DND-41 (cell line): ENCODE results near the gene PLEKHA5.
A peak's percentile ranks its signal among the peaks of the same experiment; 100 is the strongest.
"Not testable (repeated sequence)": the region's sequence is repeated elsewhere in the genome, so short reads cannot be mapped to it uniquely, and the experiment has no call there.

ENCODE experiments used
- ATAC-seq: fragments of 200-7000 bp; cut with Tn5 transposase; 3 replicates; pipeline ENCODE4 v1.9.1; 2021; ENCODE audit warnings: low read depth; ENCODE audit not compliant: insufficient read depth
- DNase-seq: peaks from one replicate; pipeline ENCODE4 v3.0.0-alpha.2; 2020
- H2AFZ ChIP-seq: 2 replicates; pipeline ENCODE4 v1.6.0; 2012; ENCODE audit warnings: low read depth, low read length
- H3K27ac ChIP-seq: 2 replicates; pipeline ENCODE4 v1.5.1; 2012; ENCODE audit warnings: low read length, inconsistent platforms
- H3K27me3 ChIP-seq: fragments of 200-600 bp; sonication (generic); 2 replicates; pipeline ENCODE4 v1.6.0; 2012; ENCODE audit warnings: low read length, mild to moderate bottlenecking, inconsistent platforms; ENCODE audit not compliant: insufficient read depth, poor library complexity
- H3K36me3 ChIP-seq: 2 replicates; pipeline ENCODE4 v1.5.1; 2012; ENCODE audit warnings: low read length, inconsistent platforms; ENCODE audit not compliant: insufficient read depth
- H3K4me1 ChIP-seq: 2 replicates; pipeline ENCODE4 v1.5.1; 2012; ENCODE audit warnings: mild to moderate bottlenecking, low read length; ENCODE audit not compliant: insufficient read depth
- H3K4me2 ChIP-seq: 2 replicates; pipeline ENCODE4 v1.6.0; 2012; ENCODE audit warnings: mild to moderate bottlenecking, moderate library complexity, low read length, inconsistent platforms; ENCODE audit not compliant: insufficient read depth
- H3K4me3 ChIP-seq, 2 experiments: fragments of 200-600 bp in 1 of 2; shearing (Covaris generic) in 1 of 2; 2 replicates each; pipeline ENCODE4 v1.5.1; 2012 to 2016; ENCODE audit warnings: inconsistent platforms in 2 of 2, low read length in 2 of 2, mild to moderate bottlenecking in 2 of 2, low read depth in 1 of 2, moderate library complexity in 1 of 2
- H3K79me2 ChIP-seq: 2 replicates; pipeline ENCODE4 v1.6.0; 2012; ENCODE audit warnings: low read length, inconsistent platforms; ENCODE audit not compliant: insufficient read depth
- H3K9ac ChIP-seq: 2 replicates; pipeline ENCODE4 v1.6.0; 2012; ENCODE audit warnings: low read depth, mild to moderate bottlenecking, inconsistent platforms, low read length, moderate library complexity
- H3K9me3 ChIP-seq: 2 replicates; pipeline ENCODE4 v1.5.1; 2012; ENCODE audit warnings: low read length, moderate library complexity, mild to moderate bottlenecking, inconsistent platforms; ENCODE audit not compliant: insufficient read depth, severe bottlenecking
- H4K20me1 ChIP-seq: 2 replicates; pipeline ENCODE4 v1.6.0; 2012; ENCODE audit warnings: low read length; ENCODE audit not compliant: insufficient read depth
- EZH2 ChIP-seq: IDR thresholded peaks from 3 replicates; pipeline ENCODE4 v1.6.1; 2012; ENCODE audit warnings: borderline replicate concordance, low read depth, mild to moderate bottlenecking, moderate library complexity, low read length, inconsistent platforms; ENCODE audit not compliant: severe bottlenecking
- TF ChIP-seq, protein P1 (sequence below): IDR thresholded peaks from 2 replicates; pipeline ENCODE4 v1.5.1; 2012; ENCODE audit warnings: borderline replicate concordance, low read length, moderate library complexity, mild to moderate bottlenecking; ENCODE audit not compliant: poor library complexity, severe bottlenecking; ENCODE audit errors: extremely low read depth

PLEKHA5 gene

DNA sequence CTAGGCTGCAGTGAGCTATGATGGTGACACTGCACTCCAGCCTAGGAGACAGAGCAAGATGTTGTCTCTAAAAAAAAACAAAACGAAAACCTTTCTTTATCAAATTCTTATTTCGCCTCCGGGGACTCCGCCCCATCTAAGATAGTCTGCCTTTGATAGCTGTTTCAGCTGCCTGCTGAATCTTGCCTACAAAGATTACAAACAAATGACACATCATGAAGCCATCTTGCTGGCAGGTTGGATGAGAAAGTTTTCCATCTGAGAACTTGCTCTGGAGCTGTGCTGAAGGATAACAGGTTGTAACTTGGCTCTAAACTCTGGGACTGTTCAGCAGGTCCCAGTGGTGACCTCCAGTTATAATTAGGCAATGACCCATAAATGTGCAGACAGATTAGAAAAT lies 268.0 kb downstream of the PLEKHA5 start:
- Histone ChIP-seq H3K4me2 (no peak overlapping the region), H3K4me3 (no peak overlapping the region), H3K27me3 (no peaks in the 10 kb centered on the region), H3K36me3 (no peaks in the 10 kb centered on the region), H3K27ac (no peak overlapping the region), H3K9me3 (no peaks in the 10 kb centered on the region), H3K9ac (no peak overlapping the region), H3K79me2 (no peaks in the 10 kb centered on the region), H4K20me1 (no peaks in the 10 kb centered on the region), H3K4me1 (peaks cover 3% of the 10 kb centered on the region; the same call in 1 of the 2 replicates), H2AFZ (no peak overlapping the region)
- TF ChIP-seq, protein P1, sequence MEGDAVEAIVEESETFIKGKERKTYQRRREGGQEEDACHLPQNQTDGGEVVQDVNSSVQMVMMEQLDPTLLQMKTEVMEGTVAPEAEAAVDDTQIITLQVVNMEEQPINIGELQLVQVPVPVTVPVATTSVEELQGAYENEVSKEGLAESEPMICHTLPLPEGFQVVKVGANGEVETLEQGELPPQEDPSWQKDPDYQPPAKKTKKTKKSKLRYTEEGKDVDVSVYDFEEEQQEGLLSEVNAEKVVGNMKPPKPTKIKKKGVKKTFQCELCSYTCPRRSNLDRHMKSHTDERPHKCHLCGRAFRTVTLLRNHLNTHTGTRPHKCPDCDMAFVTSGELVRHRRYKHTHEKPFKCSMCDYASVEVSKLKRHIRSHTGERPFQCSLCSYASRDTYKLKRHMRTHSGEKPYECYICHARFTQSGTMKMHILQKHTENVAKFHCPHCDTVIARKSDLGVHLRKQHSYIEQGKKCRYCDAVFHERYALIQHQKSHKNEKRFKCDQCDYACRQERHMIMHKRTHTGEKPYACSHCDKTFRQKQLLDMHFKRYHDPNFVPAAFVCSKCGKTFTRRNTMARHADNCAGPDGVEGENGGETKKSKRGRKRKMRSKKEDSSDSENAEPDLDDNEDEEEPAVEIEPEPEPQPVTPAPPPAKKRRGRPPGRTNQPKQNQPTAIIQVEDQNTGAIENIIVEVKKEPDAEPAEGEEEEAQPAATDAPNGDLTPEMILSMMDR = no peak
- no peak for TF ChIP-seq EZH2
- no peak for ATAC-seq
- DNase-seq = no peak

DNA sequence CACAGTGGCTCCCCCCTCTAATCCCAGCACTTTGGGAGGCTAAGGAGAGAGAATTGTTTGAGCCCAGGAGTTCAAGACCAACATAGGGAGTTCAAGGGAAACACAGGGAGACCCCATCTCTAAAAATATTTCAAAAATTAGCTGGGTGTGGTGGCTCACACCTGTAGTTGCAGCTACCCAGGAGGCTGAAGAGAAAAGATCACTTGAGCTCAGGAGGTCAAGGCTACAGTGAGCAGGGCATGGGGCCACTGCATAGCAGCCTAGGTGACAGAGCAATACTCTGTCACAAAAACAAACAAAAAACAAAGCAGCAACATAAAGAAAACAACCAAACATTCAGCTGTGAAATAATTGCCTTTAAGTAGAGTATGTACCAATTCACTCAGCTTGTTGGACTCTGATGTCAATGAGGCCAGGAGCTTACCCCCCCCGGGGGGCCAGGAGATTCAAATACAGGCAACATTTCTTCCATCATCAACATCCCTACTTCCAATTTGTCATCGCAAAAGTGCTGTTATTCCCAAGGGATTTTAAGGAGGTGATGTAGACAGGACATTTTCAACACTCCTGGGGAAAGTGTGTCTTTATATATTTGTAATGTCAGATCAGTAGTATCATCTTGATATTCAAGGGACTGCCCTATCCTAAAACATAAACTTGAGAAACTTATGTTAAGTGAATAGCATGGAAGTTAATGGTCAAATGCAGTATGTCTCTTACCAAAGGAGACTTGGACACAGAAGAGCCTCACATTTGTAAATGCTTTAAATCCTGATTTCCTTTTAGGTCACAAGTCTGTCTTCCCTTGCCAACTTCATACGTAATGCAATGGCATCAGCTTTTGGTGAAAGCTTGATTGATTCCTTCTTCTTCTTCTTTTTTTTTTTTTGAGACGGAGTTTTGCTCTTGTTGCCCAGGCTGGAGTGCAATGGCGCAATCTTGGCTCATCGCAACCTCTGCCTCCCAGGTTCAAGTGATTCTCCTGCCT lies 269.1 kb downstream of the PLEKHA5 start:
- Histone ChIP-seq H3K4me3 (no peak overlapping the region), H3K9me3 (no peaks in the 10 kb centered on the region), H3K27me3 (no peaks in the 10 kb centered on the region), H3K27ac (no peak overlapping the region), H3K4me2 (no peak overlapping the region), H3K9ac (no peak overlapping the region), H3K36me3 (no peaks in the 10 kb centered on the region), H3K79me2 (no peaks in the 10 kb centered on the region), H3K4me1 (peaks cover 14% of the 10 kb centered on the region), H4K20me1 (no peaks in the 10 kb centered on the region), H2AFZ (no peak overlapping the region)
- no peak for ATAC-seq
- TF ChIP-seq EZH2 = no peak
- TF ChIP-seq, protein P1 = no peak
- DNase-seq = no peak

- H3K4me1 ChIP-seq = peaks cover 33% of the 10 kb centered on the region
- not testable (repeated sequence) for H3K36me3 ChIP-seq, ATAC-seq, H4K20me1 ChIP-seq, H2AFZ ChIP-seq, H3K9me3 ChIP-seq, H3K27me3 ChIP-seq, H3K4me2 ChIP-seq, H3K4me3 ChIP-seq, H3K79me2 ChIP-seq, H3K27ac ChIP-seq, H3K9ac ChIP-seq, DNase-seq
Observed at GRCh38 chr12:19400649-19401285, 271.2 kb downstream of the PLEKHA5 start.

- no peaks in the 10 kb centered on the region for H3K79me2 ChIP-seq
- H4K20me1 ChIP-seq = no peaks in the 10 kb centered on the region
- H3K27me3 ChIP-seq = no peaks in the 10 kb centered on the region
- DNase-seq (no peak), ATAC-seq (no peak)
- no peaks in the 10 kb centered on the region for H3K36me3 ChIP-seq
- TF ChIP-seq, protein P1 = no peak
- TF ChIP-seq EZH2 = no peak
- H3K9me3 ChIP-seq = no peaks in the 10 kb centered on the region
- no peak overlapping the region for H3K9ac ChIP-seq
- H3K27ac ChIP-seq = peak overlapping the region; percentile 81
- peaks cover 33% of the 10 kb centered on the region for H3K4me1 ChIP-seq
- H3K4me2 ChIP-seq = no peak overlapping the region
- H3K4me3 ChIP-seq = no peak overlapping the region
- H2AFZ ChIP-seq = 0 out of 2 replicates have a peak overlapping the region, but pooled peaks have one; percentile 53
Observed at GRCh38 chr12:19402211-19402610, 272.7 kb downstream of the PLEKHA5 start.
